ENCODE measurements around the gene ASB4.

GRCh38 chr7:95549818-95550529, 64.2 kb downstream of the ASB4 start:
- TF ChIP-seq CTCF (IDR thresholded peaks at IDR 0.05 in 8 of 11, conservative IDR thresholded peaks at IDR 0.05 in 3 of 11) (no peak), POLR2AphosphoS5 (IDR thresholded peaks at IDR 0.05) (peak in 1 of 3 donors; percentile 93)

Data from spleen (tissue), 7 donors.